ENCODE measurements around the gene ERMARD.

ERMARD gene

DNA sequence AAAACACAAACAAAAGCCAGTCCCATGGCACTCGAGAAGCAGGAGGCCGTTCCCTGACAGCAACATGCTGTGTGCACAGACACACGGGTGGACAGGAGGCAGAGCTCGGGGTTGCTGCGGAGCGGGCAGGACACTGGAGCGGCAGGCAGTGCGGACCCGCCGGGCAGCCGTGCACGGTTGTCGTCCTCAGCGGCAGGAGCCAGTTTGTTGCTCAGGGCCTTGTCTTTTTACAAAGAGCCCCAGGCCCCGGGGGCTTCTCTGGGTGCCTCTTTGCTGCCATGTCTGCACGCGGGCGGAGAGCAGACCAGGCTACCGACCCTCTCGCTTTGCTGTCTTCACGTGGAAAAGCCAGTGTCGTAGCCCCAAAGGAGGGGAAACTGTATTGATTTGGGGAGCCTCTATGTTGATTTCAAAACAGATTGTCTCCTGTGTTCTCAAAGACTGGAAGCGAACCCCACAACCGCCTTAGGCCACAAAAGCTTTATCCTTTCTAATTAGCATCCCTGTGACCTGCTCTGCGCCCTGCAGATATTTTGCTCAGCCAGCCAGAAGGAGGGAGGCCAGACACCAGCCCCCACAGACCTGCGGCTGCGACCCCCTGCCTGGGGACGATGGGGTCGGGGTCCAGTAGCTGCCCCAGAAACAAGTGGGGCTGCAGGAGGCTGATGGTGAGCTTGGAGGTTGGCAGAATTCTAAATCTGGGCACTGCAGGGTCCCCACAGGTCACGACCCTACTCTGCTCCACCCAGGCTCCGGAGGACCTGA, 50.2 kb downstream of the ERMARD start:
- no peak for DNase-seq (ENCODE audit: low read depth, low spot score)

DNA sequence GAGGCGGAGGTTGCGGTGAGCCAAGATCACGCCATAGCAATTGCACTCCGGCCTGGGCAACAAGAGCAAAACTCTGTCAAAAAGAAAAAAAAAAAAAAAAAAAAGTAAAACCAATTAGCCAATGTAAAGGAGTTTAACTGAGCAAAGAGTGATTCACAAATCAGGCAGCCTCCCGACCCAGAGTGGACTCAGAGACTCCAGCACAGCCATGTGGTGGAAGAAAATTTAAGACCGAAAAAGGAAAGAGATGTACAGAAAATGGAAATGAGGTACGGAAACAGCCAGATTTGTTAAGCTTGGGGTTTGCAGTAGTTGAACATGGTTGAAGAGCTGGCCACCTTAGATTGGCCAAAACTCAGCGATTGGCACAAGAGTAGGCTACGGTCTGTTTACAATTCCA, 51.4 kb downstream of the ERMARD start:
- no peak for DNase-seq (ENCODE audit: low read depth, low spot score)

- DNase-seq (ENCODE audit: low read depth, low spot score), result no peak
Observed at GRCh38 chr6:169803271-169803811, 51.9 kb downstream of the ERMARD start.

- no peak for DNase-seq (ENCODE audit: low read depth, low spot score)
Observed at GRCh38 chr6:169803816-169804340, 52.5 kb downstream of the ERMARD start.

DNA sequence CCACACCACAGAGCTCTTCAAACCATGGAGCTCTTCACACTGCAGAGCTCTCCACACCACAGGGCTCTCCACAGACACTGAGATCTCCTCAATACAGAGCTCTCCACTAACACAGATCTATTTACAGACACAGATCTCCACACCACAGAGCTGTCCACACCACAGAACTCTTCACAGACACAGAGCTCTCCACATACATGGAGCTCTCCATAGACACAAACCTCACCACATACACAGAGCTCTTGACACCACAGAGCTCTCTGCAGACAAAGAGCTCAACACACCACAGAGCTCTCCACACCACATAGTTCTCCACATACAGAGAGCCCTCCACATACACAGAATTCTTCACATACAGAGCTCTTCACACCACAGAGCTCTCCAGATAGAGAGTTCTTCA, 53.0 kb downstream of the ERMARD start:
- DNase-seq (ENCODE audit: low read depth, low spot score), result no peak

- no peak for DNase-seq (ENCODE audit: low read depth, low spot score)
Observed at GRCh38 chr6:169805242-169805838, 53.9 kb downstream of the ERMARD start.

DNA sequence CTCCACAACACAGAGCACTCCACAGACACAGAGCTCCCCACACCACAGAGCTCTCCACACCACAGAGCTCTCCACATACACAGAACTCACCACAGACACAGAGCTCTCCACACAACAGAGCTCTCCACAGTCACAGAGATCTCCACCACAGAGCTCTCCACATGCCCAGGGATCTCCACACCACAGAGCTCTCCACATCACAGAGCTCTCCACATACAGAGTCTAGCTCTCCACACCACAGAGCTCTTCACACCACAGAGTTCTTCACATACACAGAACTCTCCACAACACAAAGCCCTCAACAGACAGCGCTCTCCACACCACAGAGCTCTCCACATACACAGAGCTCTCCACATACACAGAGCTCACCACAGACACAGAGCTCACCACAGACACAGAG, 55.3 kb downstream of the ERMARD start:
- DNase-seq (ENCODE audit: low read depth, low spot score), result no peak

- no peak for DNase-seq (ENCODE audit: low read depth, low spot score)
Observed at GRCh38 chr6:169807229-169807628, 55.8 kb downstream of the ERMARD start.

- DNase-seq (ENCODE audit: low read depth, low spot score), result no peak
Observed at GRCh38 chr6:169807699-169808607, 56.5 kb downstream of the ERMARD start.

- no peak for DNase-seq (ENCODE audit: low read depth, low spot score)
Observed at GRCh38 chr6:169808608-169808967, 57.2 kb downstream of the ERMARD start.

GRCh38 chr6:169809386-169809785, 58.0 kb downstream of the ERMARD start:
- DNase-seq (ENCODE audit: low read depth, low spot score), result no peak

GRCh38 chr6:169810066-169810989, 58.9 kb downstream of the ERMARD start:
- DNase-seq (ENCODE audit: low read depth, low spot score), result no peak

DNA sequence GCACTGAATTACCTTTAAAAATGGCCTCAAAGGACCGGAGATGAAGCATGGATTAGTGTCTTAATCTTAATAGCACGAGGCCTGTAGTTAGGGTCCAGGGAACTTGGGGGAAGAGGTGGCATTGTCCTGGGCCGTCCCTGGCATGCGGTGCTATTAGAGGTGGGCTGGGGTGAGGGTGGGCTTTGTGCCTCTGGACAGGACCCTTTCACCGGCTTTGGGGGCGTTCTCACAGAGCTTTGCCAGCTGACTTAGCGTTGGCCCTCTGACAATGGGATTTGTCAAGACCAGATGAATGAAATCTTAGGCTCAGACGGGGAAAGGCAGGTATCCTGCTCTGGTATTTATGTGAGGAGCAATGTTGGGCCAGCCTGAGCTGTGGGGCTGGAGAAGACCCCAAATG, 59.6 kb downstream of the ERMARD start:
- no peak for DNase-seq (ENCODE audit: low read depth, low spot score)

GRCh38 chr6:169811521-169812256, 60.3 kb downstream of the ERMARD start:
- DNase-seq (ENCODE audit: low read depth, low spot score), result no peak

DNA sequence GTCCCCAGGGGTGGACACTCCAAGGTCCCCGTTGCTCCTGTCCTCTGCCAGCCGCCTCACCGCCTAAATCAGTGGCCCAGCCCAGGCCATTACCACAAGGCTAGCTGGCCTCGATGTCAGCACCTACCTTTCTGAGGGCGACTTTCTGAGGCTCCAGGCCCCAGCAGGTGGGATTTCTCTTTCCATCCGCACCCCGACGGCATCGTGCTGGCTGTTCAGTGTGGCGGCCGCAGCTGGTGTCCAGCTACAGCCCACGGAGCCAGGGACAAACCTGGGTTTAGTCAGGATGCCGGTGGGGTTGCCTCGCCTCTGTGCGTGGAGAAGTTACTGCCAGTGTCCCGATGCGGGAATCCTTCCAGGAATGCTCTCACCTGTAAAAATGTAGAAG, 60.8 kb downstream of the ERMARD start:
- no peak for DNase-seq (ENCODE audit: low read depth, low spot score)

DNA sequence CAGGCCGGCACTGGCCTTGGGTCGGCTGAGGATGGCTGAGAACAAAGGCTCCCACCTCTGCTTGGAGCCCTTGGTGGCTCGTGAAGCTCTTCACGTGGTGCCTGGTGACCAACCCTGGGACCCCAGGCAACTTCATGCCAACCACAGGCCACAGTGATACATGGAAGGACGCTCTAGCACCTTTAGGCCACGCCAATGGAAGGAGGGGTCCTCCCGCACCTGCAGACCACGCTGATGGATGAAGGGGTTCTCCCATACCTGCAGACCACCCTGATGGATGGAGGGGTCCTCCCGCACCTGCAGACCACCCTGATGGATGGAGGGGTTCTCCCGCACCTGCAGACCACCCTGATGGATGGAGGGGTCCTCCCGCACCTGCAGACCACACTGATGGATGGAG, 62.5 kb downstream of the ERMARD start:
- no peak for DNase-seq (ENCODE audit: low read depth, low spot score)

DNA sequence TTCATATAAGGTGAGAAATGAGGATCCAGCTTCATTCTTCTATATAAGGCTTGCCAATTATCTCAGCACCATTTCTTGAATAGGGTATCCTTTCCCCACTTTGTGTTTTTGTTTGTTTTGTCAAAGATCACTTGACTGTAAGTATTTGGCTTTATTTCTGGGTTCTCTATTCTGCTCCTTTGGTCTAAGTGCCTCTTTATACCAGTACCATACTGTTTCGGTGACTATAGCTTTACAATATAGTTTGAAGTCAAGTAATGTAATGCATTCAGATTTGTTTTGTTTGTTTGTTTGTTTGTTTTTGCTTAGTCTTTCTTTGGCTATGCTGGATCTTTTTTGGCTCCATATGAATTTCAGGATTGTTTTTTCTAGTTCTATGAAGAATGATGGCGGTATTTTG, 64.6 kb downstream of the ERMARD start:
- no peak for DNase-seq (ENCODE audit: low read depth, low spot score)

GRCh38 chr6:169816975-169817374, 65.6 kb downstream of the ERMARD start:
- no peak for DNase-seq (ENCODE audit: low read depth, low spot score)

DNA sequence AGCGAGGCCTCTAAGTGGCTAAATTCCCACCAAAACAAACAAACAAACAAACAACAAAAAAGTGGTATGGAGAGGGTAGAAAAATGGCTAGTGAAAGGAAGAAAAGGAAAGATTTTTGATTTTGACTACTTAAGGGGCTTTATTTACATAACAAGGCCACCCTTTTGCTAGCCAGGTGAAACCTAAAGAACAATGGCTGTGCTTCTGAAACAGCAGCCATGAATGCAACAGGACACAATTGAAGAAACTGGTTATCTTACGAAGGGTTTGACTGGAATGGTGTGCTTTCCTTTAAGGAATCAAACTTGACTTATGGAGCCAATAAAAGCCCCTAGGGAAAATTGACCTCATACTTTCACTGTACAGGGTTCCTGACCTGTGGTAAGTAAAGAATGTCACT, 68.9 kb downstream of the ERMARD start:
- DNase-seq (ENCODE audit: low read depth, low spot score), result no peak

- no peak for DNase-seq (ENCODE audit: low read depth, low spot score)
Observed at GRCh38 chr6:169824021-169824420, 72.6 kb downstream of the ERMARD start.

Data from iPS DF 19.7 (cell line).